OCI-LY1 (cell line): ENCODE data around the gene ARL10.

Experiments used
- EZH2 ChIP-seq: fragments of 200-600 bp; sonication (generic), shearing (Covaris generic); IDR thresholded peaks from 2 replicates; pipeline ENCODE4 v1.8.0; 2017; ENCODE audit warnings: borderline replicate concordance, mixed run types, mild to moderate bottlenecking, antibody characterized with exemption, low read length, moderate library complexity, mixed read lengths
- TF ChIP-seq, protein P1 (sequence below): fragments of 200-600 bp; sonication (generic), shearing (Covaris generic); IDR thresholded peaks from 2 replicates; pipeline ENCODE4 v1.5.1; 2017; ENCODE audit warnings: mild to moderate bottlenecking, antibody characterized with exemption, low read length, moderate library complexity, mixed read lengths

DNA sequence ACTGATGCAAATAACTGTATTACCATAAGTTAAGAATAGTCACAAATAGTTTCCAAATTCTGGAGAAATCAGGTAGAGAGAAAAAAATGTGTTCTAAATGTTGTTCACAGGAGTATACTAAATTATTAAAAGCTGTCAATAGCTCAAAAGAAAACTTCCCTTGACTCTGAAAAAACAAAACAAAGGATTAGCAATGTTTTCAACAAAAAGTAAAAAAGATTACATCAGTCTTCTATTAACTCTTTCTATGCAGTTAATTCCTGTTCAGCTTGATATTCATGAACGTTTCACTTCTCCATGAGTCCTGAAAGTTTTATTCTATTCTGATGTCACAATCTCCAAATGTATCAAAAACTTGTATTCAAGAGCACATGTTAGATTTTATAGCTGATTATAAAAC, 60.5 kb downstream of the ARL10 start:
- TF ChIP-seq, protein P1, sequence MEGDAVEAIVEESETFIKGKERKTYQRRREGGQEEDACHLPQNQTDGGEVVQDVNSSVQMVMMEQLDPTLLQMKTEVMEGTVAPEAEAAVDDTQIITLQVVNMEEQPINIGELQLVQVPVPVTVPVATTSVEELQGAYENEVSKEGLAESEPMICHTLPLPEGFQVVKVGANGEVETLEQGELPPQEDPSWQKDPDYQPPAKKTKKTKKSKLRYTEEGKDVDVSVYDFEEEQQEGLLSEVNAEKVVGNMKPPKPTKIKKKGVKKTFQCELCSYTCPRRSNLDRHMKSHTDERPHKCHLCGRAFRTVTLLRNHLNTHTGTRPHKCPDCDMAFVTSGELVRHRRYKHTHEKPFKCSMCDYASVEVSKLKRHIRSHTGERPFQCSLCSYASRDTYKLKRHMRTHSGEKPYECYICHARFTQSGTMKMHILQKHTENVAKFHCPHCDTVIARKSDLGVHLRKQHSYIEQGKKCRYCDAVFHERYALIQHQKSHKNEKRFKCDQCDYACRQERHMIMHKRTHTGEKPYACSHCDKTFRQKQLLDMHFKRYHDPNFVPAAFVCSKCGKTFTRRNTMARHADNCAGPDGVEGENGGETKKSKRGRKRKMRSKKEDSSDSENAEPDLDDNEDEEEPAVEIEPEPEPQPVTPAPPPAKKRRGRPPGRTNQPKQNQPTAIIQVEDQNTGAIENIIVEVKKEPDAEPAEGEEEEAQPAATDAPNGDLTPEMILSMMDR = no peak
- TF ChIP-seq EZH2 = no peak
